ENCODE results near the gene NOS3.

The NOS3 gene

DNA sequence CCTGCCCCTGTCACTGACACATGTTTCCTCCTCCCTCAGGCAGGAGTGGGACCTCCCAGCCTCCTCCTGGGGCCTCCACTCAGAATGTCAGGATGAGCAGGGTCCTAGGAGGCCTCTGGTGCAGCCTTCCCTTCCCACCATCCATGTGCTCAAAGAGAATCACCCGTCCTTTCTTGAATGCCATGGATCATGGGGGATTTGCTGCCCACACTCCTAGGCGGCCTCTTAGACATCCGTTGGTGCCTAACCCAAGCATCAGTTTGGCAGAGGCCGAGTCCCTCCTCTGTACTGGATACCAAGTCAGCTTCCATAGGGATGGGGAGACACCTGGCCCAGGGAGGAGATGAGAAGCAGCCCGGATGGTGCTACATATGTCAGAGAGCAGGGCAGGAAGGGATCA is 7.0 kb downstream of the NOS3 start:
- no peak for DNase-seq (ENCODE audit: low read depth)
- no peak overlapping the region for H3K4me3 ChIP-seq (ENCODE audit: low read length)
- TF ChIP-seq, protein P1, sequence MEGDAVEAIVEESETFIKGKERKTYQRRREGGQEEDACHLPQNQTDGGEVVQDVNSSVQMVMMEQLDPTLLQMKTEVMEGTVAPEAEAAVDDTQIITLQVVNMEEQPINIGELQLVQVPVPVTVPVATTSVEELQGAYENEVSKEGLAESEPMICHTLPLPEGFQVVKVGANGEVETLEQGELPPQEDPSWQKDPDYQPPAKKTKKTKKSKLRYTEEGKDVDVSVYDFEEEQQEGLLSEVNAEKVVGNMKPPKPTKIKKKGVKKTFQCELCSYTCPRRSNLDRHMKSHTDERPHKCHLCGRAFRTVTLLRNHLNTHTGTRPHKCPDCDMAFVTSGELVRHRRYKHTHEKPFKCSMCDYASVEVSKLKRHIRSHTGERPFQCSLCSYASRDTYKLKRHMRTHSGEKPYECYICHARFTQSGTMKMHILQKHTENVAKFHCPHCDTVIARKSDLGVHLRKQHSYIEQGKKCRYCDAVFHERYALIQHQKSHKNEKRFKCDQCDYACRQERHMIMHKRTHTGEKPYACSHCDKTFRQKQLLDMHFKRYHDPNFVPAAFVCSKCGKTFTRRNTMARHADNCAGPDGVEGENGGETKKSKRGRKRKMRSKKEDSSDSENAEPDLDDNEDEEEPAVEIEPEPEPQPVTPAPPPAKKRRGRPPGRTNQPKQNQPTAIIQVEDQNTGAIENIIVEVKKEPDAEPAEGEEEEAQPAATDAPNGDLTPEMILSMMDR (conservative IDR thresholded peaks at IDR 0.05; ENCODE audit: low read length) = no peak

DNA sequence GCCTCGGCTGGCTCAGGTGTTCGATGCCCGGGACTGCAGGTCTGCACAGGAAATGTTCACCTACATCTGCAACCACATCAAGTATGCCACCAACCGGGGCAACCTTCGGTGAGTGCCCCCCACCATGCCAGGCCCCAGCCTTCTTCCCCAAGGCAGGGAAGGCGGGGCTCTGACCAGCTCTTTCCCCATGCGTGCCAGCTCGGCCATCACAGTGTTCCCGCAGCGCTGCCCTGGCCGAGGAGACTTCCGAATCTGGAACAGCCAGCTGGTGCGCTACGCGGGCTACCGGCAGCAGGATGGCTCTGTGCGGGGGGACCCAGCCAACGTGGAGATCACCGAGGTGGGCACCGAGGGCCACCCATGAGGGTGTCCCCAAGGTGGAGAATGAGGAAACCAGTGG is 7.5 kb downstream of the NOS3 start:
- TF ChIP-seq, protein P1 (conservative IDR thresholded peaks at IDR 0.05; ENCODE audit: low read length) = no peak
- DNase-seq (ENCODE audit: low read depth) = no peak

DNA sequence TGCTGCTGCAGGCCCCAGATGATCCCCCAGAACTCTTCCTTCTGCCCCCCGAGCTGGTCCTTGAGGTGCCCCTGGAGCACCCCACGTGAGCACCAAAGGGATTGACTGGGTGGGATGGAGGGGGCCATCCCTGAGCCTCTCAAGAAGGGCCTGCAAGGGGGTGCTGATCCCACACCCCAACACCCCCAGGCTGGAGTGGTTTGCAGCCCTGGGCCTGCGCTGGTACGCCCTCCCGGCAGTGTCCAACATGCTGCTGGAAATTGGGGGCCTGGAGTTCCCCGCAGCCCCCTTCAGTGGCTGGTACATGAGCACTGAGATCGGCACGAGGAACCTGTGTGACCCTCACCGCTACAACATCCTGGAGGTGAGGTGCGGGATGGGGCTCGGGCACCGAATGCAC is 8.2 kb downstream of the NOS3 start:
- DNase-seq (ENCODE audit: low read depth) = no peak
- TF ChIP-seq, protein P1 (conservative IDR thresholded peaks at IDR 0.05; ENCODE audit: low read length) = no peak
- H3K4me3 ChIP-seq (ENCODE audit: low read length) = no peak overlapping the region

More for the DNA sequence above, 7.5 kb downstream of the NOS3 start:
- no peak overlapping the region for H3K4me3 ChIP-seq (ENCODE audit: low read length)

DNA sequence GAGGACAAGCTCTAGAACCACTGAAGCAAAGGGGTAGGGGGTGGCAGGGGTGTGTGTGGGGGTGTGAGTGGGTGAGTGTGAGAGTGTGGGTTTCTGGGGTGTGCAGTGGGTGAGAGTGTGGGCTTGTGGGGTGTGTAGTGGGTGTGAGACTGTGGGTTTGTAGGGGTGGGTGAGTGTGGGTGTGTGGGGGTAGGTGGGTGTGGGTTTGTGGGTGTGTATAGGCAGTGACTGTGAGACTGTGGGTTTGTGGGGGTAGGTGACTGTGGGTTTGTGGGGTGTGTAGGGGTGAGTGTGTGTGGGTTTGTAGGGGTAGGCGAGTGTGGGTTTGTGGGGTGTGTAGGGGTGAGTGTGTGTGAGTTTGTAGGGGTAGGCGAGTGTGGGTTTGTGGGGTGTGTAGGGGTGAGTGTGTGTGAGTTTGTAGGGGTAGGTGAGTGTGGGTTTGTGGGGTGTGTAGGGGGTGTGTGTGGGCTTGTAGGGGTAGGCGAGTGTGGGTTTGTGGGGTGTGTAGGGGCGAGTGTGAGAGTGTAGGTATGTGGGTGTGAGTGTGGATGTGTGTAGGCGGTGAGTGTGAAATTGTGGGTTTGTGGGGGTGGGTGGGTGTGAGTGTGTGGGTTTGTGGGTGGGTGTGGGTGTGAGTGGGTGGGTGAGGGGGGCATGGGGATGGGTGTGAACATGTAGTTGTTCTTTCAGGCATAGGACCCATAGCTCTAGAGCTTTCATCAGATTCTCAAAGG is 8.8 kb downstream of the NOS3 start:
- DNase-seq (ENCODE audit: low read depth) = no peak
- TF ChIP-seq, protein P1 (conservative IDR thresholded peaks at IDR 0.05; ENCODE audit: low read length) = no peak

DNA sequence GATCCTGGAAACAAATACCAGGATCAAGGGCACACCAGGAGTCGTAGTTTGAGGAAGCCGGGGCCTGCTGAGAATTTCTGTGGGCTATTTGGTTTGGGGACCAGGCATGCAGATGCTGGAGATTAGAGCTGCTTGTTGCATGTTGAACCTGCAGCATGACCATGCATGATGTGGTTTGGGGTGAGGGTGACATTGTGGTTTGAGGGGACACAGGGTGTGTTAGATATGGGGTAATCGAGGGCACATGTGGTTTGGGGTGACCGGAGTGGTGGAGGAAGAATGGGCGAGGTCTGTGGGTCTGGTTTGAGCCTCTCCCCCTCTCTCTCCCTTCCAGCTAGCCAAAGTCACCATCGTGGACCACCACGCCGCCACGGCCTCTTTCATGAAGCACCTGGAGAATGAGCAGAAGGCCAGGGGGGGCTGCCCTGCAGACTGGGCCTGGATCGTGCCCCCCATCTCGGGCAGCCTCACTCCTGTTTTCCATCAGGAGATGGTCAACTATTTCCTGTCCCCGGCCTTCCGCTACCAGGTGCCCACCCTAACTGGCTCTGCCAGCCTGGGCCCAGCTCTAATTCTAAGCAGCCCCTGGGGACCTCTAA is 10.2 kb downstream of the NOS3 start:
- H3K4me3 ChIP-seq (ENCODE audit: low read length) = no peak overlapping the region
- DNase-seq (ENCODE audit: low read depth) = no peak
- TF ChIP-seq, protein P1 (conservative IDR thresholded peaks at IDR 0.05; ENCODE audit: low read length) = no peak

More for the DNA sequence above, 8.8 kb downstream of the NOS3 start:
- H3K4me3 ChIP-seq (ENCODE audit: low read length) = no peak overlapping the region

DNA sequence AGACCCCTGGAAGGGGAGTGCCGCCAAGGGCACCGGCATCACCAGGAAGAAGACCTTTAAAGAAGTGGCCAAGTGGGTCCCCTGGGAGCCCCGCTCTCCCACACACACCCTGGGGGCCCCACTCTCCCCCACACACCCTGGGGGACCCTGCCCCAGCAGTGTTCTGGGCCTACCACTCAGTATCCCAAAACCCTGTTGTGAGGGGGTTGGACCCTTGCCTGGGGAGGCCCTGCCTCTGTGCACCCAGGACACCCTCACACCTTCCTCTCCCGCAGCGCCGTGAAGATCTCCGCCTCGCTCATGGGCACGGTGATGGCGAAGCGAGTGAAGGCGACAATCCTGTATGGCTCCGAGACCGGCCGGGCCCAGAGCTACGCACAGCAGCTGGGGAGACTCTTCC is 10.7 kb downstream of the NOS3 start:
- no peak for DNase-seq (ENCODE audit: low read depth)
- TF ChIP-seq, protein P1 (conservative IDR thresholded peaks at IDR 0.05; ENCODE audit: low read length) = no peak

DNA sequence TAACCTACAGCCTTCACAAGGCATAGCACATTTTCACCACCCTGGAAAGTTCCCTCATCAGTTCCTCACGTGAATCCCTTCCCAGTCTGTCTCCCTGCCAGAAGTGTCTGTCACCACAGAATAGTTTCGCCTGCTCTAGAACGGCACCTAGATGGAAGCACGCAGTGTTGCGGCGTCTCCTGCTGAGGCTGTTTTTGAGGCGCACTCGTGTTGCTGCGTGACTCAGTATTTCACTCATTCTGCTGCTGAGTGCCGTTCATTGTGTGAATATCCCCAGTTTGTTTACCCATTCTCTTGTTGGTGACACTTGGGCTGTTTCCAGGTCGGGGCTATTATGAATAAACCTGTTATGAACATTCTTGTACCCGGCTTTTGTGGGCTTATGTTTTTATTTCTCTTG is 12.8 kb downstream of the NOS3 start:
- no peak overlapping the region for H3K4me3 ChIP-seq (ENCODE audit: low read length)
- no peak for DNase-seq (ENCODE audit: low read depth)
- TF ChIP-seq, protein P1 (conservative IDR thresholded peaks at IDR 0.05; ENCODE audit: low read length) = no peak

More for the DNA sequence above, 10.7 kb downstream of the NOS3 start:
- no peak overlapping the region for H3K4me3 ChIP-seq (ENCODE audit: low read length)
